ENCODE results near the gene NKD2. TPM values are rescaled to one million over a fixed set of nuclear protein-coding genes. Genes with fewer than 3 reads are reported as not detected.

NKD2 gene
- total RNA-seq, 1 experiment from 2014 or later: not detected

DNA sequence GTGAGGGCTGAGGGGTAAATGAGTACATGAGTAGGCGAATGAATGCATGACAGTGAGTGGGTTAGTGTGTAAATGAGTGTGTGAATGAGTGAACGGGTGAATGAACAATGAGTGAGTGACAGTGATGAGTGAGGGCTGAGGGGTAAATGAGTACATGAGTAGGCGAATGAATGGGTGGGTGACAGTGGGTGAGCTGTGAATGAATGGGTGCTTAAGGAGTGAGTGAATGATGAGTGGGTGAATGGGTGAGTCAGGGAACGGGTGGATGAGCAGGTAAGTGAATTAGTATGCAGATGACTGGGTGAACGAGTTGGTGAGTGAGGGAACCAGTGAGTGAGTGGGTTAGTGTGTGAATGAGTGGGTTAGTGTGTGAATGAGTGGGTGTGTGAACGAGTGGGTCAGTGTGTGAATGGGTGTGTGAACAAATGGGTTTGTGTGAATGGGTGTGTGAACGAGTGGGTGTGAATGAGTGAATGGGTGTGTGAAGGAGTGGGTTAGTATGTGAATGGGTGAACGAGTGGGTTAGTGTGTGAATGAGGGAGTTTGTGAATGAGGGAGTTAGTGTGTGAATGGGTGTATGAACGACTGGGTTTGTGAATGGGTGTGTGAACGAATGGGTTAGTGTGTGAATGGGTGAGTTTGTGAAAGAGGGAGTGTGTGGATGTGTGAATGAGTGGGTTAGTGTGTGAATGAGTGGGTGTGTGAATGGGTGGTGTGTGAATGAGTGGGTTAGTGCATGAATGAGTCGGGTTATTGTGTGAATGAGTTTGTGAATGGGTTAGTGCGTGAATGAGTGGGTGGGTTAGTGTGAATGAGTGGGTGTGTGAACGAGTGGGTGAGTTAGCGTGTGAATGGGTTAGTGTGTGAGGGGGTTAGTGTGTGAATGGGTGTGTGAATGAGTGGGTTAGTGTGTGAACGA is 32.9 kb downstream of the NKD2 start:
- DNase-seq (ENCODE audit: low read depth): no peak

DNA sequence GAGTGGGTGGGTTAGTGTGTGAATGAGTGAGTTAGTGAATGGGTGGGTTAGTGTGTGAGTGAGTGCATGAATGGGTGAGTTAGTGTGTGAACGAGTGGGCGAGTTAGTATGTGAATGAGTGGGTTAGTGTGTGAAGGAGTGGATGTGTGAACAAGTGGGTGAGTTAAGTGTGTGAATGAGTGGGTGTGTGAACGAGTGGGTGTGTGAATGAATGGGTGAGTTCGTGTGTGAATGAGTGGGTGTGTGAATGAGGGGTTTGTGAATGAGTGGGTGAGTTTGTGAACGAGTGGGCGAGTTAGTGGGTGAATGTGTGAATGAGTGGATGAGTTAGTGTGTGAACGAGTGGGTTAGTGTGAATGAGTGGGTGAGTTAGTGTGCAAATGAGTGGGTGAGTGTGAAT is 34.0 kb downstream of the NKD2 start:
- no peak for DNase-seq (ENCODE audit: low read depth)

DNA sequence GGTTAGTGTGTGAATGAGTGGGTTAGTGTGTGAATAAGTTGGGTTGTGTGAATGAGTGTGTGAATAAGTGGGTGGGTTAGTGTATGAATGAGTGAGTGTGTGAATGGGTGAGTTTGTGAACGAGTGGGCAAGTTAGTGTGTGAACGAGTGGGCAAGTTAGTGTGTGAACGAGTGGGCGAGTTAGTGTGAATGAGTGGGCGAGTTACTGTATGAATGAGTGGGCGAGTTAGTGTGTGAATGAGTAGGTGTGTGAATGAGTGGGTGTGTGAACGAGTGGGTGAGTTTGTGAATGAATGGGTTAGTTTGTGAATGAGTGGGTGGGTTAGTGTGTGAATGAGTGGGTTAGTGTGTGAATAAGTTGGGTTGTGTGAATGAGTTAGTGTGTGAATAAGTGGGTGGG is 34.7 kb downstream of the NKD2 start:
- DNase-seq (ENCODE audit: low read depth): no peak

DNA sequence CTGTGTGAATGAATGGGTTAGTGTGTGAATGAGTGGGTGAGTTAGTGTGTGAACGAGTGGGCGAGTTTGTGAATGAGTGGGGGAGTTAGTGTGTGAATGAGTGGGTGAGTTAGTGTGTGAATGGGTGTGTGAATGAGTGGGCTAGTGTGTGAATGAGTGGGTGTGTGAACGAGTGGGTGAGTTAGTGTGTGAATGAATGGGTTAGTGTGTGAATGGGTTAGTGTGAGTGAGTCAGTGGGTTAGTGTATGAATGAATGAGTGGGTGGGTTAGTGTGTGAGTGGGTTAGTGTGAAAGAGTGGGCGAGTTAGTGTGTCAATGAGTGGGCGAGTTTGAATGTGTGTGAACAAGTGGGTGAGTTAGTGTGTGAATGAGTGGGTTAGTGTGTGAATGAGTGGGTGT is 35.5 kb downstream of the NKD2 start:
- no peak for DNase-seq (ENCODE audit: low read depth)

DNA sequence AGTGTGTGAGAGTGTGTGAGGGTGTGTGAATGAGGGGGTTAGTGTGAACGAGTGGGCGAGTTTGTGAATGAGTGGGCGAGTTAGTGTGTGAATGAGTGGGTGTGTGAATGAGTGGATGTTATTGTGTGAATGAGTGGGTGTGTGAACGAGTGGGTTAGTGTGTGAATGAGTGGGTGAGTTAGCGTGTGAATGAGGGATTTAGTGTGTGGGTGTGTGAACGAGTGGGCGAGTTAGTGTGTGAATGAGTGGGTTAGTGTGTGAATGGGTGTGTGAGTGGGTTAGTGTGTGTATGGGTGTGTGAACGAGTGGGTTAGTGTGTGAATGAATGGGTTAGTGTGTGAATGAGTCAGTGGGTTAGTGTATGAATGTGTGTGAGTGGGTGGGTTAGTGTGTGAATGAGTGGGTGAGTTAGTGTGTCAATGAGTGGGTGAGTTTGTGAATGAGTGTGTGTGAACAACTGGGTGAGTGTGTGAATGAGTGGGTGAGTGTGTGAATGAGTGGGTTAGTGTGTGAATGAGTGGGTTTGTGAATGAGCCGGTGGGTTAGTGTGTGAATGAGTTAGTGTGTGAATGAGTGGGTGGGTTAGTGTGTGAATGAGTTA is 37.5 kb downstream of the NKD2 start:
- no peak for DNase-seq (ENCODE audit: low read depth)

DNA sequence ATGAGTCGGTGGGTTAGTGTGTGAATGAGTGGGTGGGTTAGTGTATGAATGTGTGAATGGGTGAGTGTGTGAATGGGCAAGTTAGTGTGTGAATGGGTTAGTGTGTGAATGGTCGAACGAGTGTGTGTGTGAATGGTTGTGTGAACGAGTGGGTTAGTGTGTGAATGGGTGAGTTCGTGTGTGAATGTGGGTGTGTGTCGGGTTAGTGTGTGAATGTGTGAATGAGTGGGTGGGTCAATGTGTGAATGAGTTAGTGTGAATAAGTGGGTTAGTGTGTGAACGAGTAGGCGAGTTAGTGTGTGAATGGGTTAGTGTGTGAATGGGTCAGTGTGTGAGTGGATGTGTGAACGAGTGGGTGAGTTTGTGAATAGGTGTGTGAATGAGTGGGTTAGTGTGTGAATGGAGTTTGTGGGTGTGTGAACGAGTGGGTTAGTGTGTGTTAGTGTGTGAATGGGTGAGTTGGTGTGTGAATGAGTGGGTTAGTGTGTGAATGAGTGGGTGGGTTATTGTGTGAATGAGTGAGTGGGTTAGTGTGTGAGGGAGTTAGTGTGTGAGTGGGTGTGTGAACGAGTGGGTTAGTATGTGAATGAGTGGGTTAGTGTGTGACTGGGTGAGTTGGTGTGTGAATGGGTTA is 38.8 kb downstream of the NKD2 start:
- DNase-seq (ENCODE audit: low read depth): no peak

DNA sequence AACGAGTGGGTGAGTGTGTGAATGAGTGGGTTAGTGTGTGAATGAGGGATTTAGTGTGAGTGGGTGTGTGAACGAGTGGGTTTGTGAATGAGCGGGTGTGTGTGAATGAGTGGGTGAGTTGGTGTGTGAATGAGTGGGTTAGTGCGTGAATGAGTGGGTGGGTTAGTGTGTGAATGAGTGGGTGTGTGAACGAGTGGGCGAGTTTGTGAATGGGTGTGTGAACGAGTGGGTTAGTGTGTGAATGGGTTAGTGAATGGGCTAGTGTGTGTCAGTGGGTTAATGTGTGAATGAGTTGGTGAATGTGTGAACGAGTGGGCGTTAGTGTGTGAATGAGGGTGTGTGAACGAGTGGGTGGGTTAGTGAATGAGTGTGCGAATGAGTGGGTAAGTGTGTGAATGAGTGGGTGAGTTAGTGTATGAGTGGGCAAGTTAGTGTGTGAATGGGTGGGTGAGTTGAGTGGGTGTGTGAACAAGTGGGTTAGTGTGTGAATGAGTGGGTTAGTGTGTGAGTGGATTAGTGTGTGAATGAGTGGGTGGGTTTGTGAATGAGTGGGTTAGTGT is 39.6 kb downstream of the NKD2 start:
- DNase-seq (ENCODE audit: low read depth): no peak

DNA sequence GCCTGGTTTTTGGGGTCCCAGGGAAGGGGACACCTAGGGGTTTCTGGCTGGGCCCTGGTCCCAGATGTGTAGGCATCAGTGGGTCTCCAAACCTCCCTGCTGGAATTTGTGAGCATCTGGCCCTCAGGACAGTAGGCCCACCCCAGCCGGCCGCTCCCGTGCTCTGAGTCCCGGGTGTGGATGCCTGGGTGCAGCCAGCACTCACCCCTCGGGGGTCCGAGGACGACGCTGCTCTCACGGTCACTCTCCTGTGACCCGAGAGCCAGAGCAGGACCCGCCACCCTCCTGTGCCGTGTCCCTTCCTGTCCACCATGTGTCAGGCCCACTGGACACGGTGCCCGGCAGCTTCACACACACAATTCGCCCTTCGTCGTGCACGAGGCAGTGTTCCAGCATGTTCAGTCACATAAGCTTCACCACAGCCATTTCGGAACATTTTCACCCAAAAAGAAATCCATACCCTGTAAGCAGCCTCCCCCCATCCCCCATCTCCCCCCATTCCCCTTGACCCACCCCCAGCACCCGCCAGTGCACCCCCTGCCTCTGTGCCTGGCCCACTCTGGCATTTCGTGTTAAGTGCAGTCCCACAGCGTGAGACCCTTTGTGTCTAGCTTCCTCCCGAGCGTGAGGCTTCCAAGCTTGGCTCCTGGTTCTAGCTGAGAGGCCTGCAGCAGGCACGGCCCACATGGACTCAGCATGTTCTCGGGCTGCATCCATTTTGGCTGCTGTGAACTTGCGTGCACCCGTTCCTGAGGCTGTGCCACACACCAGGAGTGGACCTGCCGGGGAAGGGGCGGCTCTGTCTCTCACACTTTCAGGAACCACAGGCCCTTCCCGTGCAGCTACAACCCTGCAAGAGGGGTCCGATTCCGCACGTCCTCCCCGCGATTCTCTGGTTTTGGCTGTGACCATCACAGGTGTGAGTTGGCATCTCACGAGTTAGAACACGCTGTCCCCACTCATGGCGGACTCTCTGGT is 40.5 kb downstream of the NKD2 start:
- DNase-seq (ENCODE audit: low read depth): no peak

DNA sequence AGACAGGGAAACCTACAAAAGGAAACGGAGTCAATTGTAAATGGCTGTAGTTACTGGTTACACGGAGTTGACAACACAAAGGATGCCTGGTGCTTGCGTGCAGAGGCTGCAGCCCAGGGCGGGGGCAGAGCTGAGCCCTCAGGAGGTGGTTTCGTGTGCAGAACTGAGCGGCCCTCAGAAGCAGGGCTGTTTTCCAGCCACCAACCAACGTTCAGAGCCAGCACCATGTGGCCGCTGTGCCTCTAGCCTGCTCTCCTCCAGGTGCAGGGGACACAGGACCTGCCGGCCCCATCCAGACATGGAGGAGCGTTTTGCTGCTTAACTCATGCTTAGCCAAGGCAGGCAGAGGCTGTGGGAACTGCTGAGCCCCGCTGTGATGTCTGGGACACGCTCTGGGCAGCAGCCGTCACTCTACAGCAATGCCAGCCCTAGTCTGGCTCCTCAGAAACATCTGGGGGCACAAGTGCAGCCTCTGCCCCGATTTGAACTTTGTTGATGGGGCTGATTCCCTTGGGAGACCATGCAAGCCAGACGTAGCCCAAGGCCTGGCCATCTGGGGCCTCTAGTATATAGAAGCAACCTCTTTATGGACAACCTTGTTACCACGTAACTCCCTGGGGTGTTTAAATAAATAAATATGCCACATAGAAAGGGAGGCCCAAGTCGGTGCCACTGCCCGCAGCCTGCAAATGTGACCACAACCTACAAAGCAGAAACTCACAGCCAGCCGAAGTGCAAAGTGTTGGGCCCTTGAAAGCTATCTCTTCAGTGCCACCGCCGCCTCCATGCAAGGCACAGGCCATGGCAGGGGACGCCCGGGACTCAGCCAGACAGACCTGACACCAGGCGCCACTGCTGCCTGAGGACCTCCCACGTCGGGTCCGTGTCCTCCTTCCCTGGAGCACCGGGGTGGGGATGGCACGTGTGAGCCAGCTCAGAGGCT is 42.1 kb downstream of the NKD2 start:
- DNase-seq (ENCODE audit: low read depth): no peak

DNA sequence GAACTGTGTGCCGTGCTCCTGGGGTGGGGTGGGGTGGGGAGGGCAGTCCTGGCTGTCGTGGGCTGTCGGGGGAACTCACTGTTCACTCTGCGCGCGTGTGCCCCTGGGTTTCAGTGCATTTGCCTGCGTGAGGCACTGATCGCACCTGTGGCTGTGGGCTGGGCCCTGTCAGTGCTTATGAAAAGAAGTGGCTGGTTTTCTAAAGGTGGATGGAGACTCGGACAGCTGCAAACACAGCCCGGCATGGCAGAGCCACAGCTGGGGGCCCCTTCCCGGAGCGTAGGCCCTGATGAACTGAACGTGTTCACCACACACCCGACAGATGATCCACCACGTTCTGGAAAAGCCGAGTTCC is 42.7 kb downstream of the NKD2 start:
- no peak for DNase-seq (ENCODE audit: low read depth)

DNA sequence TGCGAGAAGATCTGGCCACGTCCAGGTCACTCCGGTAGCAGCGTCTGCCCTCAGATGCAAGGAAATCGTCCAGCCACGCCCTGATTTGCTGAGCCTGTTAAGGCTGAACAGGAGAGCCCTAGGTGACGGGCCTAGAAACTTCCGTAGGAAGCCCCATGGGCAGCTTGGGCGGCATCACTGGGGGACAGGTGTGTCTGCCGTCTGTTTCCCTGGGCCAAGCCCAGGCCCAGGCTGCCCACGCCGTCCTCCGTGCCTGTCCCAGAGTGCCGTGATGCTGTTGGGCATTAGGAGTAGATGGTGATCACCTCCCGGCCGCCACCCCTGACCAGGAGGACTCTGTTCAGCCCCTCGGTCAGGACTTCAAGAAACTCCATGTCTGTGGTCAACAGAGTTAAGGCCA is 43.5 kb downstream of the NKD2 start:
- no peak for DNase-seq (ENCODE audit: low read depth)

DNA sequence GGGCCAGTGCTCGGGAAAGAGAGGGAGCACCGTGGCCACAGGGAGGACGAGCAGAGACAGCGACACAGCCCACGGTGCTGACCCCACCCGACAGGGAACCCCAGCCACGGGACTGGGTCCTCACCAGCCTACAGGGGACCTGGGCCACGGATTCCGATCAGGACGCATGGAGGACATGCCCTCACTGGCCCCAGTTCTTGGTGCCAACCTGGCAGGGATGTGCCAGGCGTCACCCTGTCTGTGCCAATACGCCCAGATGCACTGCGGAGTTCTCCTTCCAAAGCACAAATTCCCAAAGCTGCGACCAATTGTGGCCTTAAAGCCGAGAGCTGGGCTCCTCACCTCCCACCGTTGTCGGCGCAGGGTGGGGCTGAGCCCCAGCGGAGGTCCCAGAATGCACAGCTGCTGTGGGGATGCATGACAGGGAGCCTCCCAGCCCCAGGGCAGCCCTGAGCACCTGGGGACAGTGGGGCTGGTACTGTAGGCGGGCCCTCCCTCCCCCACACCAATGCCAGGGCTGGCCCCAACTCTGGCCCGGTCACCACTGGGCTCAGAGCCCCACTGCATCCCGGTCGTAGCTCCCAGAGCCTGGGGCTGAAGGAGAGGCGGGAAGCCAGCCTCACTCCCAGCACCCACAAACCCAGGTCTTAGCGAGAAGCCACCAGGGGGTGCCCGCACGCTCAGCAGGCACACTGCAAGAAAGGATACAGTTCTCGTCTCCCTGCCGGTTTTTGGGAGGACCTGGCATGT is 44.2 kb downstream of the NKD2 start:
- no peak for DNase-seq (ENCODE audit: low read depth)

DNA sequence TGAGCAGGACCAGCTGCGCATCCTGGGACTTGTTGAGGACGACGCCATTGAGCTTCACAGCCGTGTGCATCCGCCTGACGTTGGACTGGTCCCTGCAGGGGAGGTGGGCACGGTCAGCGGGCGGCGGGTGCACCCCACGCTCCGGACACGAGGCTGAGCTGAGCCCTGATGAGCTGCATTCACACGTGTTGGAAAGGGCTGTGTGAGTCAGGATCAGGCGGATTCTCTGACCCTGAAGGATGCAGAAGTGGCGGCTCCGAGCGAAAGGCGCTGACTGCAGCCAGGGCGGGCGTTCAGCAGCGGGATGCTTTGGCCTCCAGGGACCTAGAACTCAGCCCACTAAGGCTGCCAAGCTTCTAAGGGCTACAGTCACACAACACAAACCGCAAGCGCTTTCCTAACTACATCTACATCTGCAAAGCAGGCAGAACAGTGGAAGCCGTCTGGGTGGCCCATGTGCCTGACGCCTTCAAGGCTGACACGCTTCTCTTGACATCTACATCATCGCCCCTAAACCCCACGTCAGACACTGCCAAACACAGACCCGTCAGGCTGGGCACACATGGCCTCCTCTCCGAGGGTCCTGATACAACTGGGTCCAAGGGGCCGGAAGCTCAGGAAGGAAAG is 44.9 kb downstream of the NKD2 start:
- DNase-seq (ENCODE audit: low read depth): no peak

DNA sequence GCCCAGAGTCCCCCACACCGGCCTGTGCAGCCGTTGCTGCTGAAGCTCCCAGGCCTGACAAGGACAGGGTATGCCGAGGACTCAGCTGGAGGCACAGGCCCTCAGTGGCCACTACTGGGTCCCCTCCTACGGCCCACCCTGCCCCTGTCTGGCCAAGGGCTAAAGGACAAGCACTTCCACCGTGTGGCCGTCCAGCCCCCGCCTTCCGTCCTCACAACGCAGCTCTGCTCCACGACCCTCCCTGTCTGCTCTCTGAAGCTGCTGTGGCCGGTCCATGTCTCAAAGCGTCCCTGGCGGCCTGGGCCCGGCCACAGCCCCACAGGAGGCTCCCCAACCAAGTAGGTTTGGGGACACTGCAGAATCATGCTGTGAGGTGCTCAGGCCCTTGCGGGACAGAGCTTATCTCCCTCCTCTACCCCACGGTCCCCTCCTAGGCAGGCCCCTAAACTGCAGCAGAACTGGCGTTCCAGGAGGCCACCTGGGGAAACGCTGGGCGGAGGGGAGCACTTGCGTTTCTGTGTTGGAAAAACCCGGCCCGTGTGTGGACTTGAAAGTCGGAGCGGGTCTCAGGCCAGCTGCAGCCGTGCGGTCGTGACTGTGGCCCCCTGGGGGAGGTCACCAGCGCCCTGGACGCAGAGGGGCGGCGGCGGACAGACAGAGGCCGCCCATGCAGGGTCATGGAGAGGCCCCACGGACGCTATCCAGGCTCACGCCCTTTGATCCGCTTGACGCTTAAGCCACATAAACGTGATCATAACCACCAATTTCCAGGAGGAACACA is 45.6 kb downstream of the NKD2 start:
- no peak for DNase-seq (ENCODE audit: low read depth)

DNA sequence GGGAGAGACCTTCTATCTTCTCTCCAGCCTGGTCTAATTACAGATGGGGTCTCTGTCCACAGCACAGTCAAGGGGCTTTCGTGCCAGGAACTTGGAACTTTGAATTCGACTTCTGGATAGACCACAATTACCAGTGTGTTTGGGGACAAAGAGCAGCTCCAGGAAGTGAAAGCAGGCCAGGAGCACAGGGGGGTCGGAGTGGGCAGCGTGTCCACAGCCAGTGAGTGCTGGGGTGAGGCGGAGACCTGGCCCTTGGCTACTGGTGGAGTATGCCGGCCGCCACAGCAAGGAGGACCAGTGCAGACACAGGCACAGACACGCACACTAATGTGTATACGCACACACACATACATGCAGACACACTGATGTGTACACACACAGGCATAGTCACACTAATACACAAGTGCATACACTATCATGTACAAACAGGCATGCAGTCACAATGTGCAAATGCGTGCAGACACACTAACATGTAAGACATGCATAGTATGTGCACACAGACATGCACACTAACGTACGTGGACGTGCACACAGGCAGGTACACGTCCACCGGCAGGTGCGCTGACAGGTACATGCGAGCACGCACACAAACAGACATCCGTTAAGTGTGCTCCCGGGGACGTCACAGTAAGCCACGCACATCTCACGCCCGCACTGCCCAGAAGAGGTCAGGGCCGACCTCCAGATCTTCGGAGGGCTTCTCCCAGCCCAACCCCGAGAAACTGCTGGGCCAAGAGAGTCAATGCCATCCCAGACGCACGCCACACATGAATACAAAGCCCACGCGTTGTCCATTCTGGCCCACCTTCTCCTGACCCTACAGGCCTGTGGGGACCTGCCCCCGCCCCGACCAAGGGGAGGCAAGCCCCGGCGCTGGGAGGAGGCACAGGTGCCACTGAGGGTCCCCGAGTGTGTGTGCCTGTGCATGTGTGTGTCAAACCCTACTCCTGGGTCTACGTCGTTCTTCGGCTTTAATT is 46.5 kb downstream of the NKD2 start:
- DNase-seq (ENCODE audit: low read depth): no peak

DNA sequence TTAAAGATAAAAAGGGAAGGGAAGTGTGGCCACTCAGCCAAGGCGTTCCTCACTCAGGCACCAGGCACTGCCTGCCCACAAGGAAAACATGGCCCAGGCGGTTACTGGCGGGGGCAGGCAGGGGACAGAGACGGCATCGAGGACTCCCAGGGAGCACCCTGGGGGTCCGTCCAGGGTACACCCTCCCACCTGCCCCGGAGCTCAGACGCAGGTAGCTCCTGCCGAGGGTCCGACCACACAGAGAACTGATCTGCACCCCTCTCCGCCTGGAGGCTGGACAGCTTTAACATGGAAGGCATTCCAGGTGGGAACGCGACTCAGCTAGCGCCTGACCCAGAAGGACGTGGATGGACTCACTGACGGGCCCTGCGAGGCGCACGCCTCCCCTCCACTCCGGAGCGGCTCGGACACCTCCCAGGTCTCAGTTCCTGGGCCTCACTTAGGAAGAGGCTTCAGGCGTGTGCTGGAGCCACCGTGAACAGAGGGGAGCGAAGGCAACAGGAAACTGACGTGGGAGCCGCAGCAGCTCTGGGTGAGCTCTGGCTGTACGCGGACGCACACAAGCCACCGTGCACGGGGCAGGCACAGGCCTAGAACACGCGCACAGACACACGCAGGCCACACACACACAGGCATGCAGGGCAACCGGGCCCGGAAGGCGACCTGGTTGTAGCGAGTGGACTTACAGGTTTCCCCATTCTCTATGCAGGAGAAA is 47.5 kb downstream of the NKD2 start:
- DNase-seq (ENCODE audit: low read depth): no peak
